Activated T-cell treated with anti-CD3 and anti-CD28 coated beads, Interleukin-2, amount 50 U/mL, for 4 hours (primary cell): ENCODE data around the gene NHSL2. TPM values are rescaled to one million over a fixed set of nuclear protein-coding genes. Genes with fewer than 3 reads are reported as not detected.

Experiments
- ATAC-seq, 2 donors: fragments of 200-7000 bp; cut with Tn5 transposase; one replicate each; pipeline ENCODE4 v1.10.0; 2021
- DNase-seq: peaks from one replicate; pipeline ENCODE4 v3.0.0-alpha.2; 2020
- H3K27me3 Mint-ChIP-seq: one replicate; pipeline ENCODE4 v1.8.0; 2021; ENCODE audit warnings: low read depth, mixed read lengths
- H3K36me3 Mint-ChIP-seq: one replicate; pipeline ENCODE4 v1.8.0; 2022; ENCODE audit warnings: mixed read lengths; ENCODE audit not compliant: insufficient read depth
- H3K4me1 Mint-ChIP-seq: one replicate; pipeline ENCODE4 v1.8.0; 2021; ENCODE audit warnings: low read depth, mixed read lengths
- H3K4me3 Mint-ChIP-seq: one replicate; pipeline ENCODE4 v1.8.0; 2021; ENCODE audit warnings: mild to moderate bottlenecking, moderate library complexity, mixed read lengths
- H3K9me3 Mint-ChIP-seq: one replicate; pipeline ENCODE4 v1.8.0; 2021; ENCODE audit warnings: mixed read lengths
- total RNA-seq, 3 donors: library from RNA; stranded (reverse); gene quantifications; one replicate each; pipeline ENCODE4 v1.2.1, GENCODE V29; 2021

NHSL2 gene
- total RNA-seq, 3 donors from 2014 or later = 0.30 to 0.65 (median 0.32) TPM

DNA sequence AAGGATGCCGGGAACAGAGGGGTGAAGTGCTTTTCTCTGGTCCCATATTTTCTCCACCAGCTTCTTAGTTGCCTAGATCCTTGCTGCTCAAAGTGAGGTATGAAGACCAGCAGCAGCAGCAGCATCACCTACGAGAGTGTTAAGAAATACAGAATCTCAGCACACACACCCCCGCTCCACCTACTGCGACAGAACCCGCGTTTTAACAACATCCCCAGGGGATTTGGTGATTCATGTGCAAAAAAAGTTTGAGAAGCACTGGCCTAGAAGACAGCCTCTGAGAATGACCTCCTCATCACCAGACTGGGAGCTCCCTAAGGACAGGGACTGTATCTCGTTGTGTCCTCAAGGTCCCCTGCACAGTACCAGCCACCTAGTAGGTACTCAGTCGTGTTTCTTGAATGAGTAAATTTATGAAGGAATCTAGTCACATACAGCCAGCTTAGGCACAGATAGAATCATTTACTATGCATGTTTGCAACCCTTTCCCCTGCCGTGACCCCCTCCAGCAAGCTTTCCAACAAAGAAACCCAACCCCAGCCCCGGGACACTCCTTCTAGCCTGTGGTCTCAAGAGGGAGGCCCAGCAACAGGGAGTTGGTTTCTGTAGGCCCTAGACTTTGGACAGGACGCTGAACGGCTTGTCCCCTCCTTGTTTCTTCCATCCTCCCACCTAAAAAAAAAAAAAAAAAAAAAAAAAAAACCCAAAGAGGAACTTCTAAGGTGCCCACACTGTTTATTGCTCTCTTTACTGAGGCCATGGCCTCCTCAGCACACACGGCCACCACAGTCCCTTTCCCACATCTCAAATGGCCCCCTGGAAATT, 199.6 kb downstream of the NHSL2 start:
- H3K4me1 Mint-ChIP-seq = peaks cover 27% of the 10 kb centered on the region
- DNase-seq (no peak), ATAC-seq (no peak)
- no peaks in the 10 kb centered on the region for H3K36me3 Mint-ChIP-seq
- no peaks in the 10 kb centered on the region for H3K9me3 Mint-ChIP-seq
- H3K4me3 Mint-ChIP-seq = no peak overlapping the region
- no peaks in the 10 kb centered on the region for H3K27me3 Mint-ChIP-seq

GRCh38 chrX:72110876-72111708, 200.4 kb downstream of the NHSL2 start:
- Mint-ChIP-seq H3K36me3 (no peaks in the 10 kb centered on the region), H3K4me1 (peaks cover 21% of the 10 kb centered on the region), H3K9me3 (no peaks in the 10 kb centered on the region), H3K27me3 (no peaks in the 10 kb centered on the region), H3K4me3 (no peak overlapping the region)
- DNase-seq (no peak), ATAC-seq (no peak)

GRCh38 chrX:72113461-72113860, 202.8 kb downstream of the NHSL2 start:
- Mint-ChIP-seq H3K27me3 (no peaks in the 10 kb centered on the region), H3K9me3 (no peaks in the 10 kb centered on the region), H3K4me3 (no peak overlapping the region), H3K36me3 (no peaks in the 10 kb centered on the region), H3K4me1 (peaks cover 10% of the 10 kb centered on the region)
- ATAC-seq (no peak), DNase-seq (no peak)

- H3K9me3 Mint-ChIP-seq = no peaks in the 10 kb centered on the region
- H3K4me3 Mint-ChIP-seq = no peak overlapping the region
- peaks cover 7% of the 10 kb centered on the region for H3K4me1 Mint-ChIP-seq
- ATAC-seq (no peak), DNase-seq (no peak)
- H3K36me3 Mint-ChIP-seq = no peaks in the 10 kb centered on the region
- H3K27me3 Mint-ChIP-seq = no peaks in the 10 kb centered on the region
These were observed 203.7 kb downstream of the NHSL2 start for GRCh38 chrX:72114306-72114705.

DNA sequence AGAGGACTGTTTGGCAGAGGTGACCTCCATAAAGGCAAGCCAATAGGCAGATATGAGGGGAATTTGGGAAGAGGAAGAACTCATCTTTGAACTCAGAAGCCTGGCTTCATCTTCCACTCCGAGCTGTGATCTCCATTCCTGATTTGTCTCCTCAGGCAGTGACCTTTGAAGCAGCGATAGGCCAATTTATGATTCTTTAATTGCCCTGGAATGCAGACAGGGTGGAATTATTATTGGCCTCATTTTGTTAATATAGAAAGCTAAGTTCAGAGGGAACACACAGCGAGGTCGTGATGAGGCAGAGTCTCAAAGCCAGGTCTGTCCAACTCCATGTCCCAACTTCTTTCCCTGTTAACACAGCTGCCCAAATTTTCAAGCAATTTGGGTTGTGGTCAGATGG, 204.2 kb downstream of the NHSL2 start:
- ATAC-seq = no peak
- no peaks in the 10 kb centered on the region for H3K9me3 Mint-ChIP-seq
- H3K4me3 Mint-ChIP-seq = no peak overlapping the region
- DNase-seq = no peak
- H3K27me3 Mint-ChIP-seq = no peaks in the 10 kb centered on the region
- peaks cover 8% of the 10 kb centered on the region for H3K4me1 Mint-ChIP-seq
- no peaks in the 10 kb centered on the region for H3K36me3 Mint-ChIP-seq

DNA sequence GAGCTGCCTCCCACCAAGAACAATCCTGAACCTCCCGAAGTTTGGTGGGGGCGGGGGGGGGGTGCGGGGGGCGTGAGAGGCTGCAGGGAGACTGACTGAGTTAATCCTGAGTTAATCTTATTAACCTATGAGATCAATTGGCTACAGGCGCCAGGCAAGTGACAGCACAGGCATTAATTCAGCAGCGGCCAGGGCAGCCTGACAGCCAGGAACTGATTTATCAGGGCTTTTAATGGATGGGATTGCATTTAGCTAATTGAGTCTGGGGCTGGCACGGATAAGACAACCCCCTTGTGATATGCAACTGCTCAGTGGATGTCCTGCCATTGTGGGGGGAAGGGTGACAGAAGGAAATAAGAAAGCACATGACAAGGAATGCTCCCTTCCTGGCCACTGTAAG, 204.7 kb downstream of the NHSL2 start:
- Mint-ChIP-seq H3K4me1 (peaks cover 12% of the 10 kb centered on the region), H3K9me3 (no peaks in the 10 kb centered on the region), H3K4me3 (no peak overlapping the region), H3K27me3 (no peaks in the 10 kb centered on the region), H3K36me3 (no peaks in the 10 kb centered on the region)
- no peak for ATAC-seq
- DNase-seq = no peak

- no peaks in the 10 kb centered on the region for H3K9me3 Mint-ChIP-seq
- no peak for ATAC-seq
- H3K36me3 Mint-ChIP-seq = no peaks in the 10 kb centered on the region
- no peak for DNase-seq
- no peak overlapping the region for H3K4me3 Mint-ChIP-seq
- H3K27me3 Mint-ChIP-seq = no peaks in the 10 kb centered on the region
- peaks cover 28% of the 10 kb centered on the region for H3K4me1 Mint-ChIP-seq
These were observed 207.1 kb downstream of the NHSL2 start for GRCh38 chrX:72117636-72118210.

- no peak for ATAC-seq
- no peak for DNase-seq
- H3K27me3 Mint-ChIP-seq = no peaks in the 10 kb centered on the region
- H3K4me1 Mint-ChIP-seq = peaks cover 50% of the 10 kb centered on the region
- H3K36me3 Mint-ChIP-seq = no peaks in the 10 kb centered on the region
- no peaks in the 10 kb centered on the region for H3K9me3 Mint-ChIP-seq
- H3K4me3 Mint-ChIP-seq = no peak overlapping the region
These were observed 210.2 kb downstream of the NHSL2 start for GRCh38 chrX:72120837-72121236.

- H3K4me3 Mint-ChIP-seq = peak overlapping the region; percentile 21
- no peaks in the 10 kb centered on the region for H3K36me3 Mint-ChIP-seq
- DNase-seq = peak; percentile 21
- ATAC-seq = peak; percentile 79 to 88
- no peaks in the 10 kb centered on the region for H3K9me3 Mint-ChIP-seq
- peaks cover 52% of the 10 kb centered on the region for H3K4me1 Mint-ChIP-seq
- no peaks in the 10 kb centered on the region for H3K27me3 Mint-ChIP-seq
These were observed 210.7 kb downstream of the NHSL2 start for GRCh38 chrX:72121383-72121782.

DNA sequence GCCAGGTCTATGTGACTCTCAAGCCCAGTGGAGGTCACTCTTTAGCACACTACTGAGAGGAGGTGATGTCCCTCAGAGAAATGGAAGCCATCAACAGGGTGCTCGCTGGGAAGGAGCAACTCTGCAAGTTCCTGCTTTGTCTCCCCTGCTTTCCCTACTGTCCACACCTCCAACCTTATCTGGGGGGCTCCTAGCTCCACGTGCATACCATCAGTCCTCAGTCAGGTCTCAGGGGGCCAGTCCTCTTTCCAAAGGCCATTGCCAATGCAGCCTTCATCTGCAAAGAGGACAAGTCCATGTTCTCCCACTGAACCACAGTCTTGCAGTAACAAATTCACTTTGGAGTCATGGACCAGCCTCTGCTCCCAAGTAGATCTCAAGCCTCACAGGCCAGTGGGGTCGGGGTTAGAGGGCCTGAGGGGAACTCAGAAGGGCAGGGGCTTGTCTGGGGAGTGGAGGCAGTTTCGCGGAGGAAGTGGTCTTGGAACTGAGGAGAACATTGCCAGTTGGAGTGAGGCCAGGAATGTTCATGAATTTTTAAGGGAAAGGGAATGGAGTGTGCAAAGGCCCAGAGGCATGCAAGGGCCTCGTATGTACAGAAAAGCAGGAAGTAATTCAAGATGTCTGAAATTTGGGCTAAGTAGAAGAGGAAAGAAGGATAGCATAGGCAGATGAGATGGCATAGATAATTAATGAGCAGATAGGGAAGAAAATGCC, 212.1 kb downstream of the NHSL2 start:
- no peak overlapping the region for H3K4me3 Mint-ChIP-seq
- peaks cover 52% of the 10 kb centered on the region for H3K4me1 Mint-ChIP-seq
- DNase-seq = no peak
- no peaks in the 10 kb centered on the region for H3K27me3 Mint-ChIP-seq
- no peaks in the 10 kb centered on the region for H3K9me3 Mint-ChIP-seq
- no peak for ATAC-seq
- no peaks in the 10 kb centered on the region for H3K36me3 Mint-ChIP-seq

- DNase-seq = no peak
- Mint-ChIP-seq H3K4me3 (no peak overlapping the region), H3K4me1 (peaks cover 52% of the 10 kb centered on the region)
These were observed 213.0 kb downstream of the NHSL2 start for GRCh38 chrX:72123471-72124185.

DNA sequence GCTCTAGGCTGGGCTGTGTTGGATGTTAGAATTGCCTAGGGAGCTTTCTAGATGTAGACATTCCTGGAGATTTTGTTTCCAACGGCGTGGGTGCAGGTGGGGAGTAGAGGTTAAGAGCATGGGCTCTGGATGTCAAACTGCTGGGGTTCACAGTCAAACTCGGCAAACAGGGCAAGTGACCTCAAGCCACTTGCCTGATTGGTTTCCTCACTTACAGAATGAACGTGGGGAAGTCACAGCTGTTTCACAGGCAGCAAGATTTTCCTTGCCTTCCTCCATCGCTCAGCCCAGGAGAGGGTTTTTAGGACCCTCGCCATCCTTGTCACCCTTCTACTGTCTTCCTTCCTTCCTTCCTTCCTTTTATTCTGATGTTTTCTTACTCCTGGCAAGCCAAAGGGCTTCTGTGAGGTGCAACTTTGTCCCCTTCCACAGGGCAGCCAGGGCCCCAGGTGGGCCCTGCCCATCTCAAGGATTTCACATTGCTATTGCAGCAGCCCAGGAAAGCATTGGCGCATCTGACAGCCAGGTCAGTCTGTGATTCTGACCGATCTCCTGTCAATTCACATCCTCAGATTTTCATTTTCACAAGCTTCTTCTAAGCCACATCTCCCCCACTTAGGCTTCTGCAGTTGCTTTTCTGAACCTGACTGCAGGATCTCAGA, 214.0 kb downstream of the NHSL2 start:
- ATAC-seq = no peak
- H3K4me3 Mint-ChIP-seq = no peak overlapping the region
- no peaks in the 10 kb centered on the region for H3K9me3 Mint-ChIP-seq
- no peaks in the 10 kb centered on the region for H3K36me3 Mint-ChIP-seq
- no peak for DNase-seq
- peaks cover 53% of the 10 kb centered on the region for H3K4me1 Mint-ChIP-seq
- peaks cover 5% of the 10 kb centered on the region for H3K27me3 Mint-ChIP-seq

More at GRCh38 chrX:72123471-72124185, 213.0 kb downstream of the NHSL2 start:
- Mint-ChIP-seq H3K9me3 (no peaks in the 10 kb centered on the region), H3K36me3 (no peaks in the 10 kb centered on the region), H3K27me3 (no peaks in the 10 kb centered on the region)
- ATAC-seq = no peak

DNA sequence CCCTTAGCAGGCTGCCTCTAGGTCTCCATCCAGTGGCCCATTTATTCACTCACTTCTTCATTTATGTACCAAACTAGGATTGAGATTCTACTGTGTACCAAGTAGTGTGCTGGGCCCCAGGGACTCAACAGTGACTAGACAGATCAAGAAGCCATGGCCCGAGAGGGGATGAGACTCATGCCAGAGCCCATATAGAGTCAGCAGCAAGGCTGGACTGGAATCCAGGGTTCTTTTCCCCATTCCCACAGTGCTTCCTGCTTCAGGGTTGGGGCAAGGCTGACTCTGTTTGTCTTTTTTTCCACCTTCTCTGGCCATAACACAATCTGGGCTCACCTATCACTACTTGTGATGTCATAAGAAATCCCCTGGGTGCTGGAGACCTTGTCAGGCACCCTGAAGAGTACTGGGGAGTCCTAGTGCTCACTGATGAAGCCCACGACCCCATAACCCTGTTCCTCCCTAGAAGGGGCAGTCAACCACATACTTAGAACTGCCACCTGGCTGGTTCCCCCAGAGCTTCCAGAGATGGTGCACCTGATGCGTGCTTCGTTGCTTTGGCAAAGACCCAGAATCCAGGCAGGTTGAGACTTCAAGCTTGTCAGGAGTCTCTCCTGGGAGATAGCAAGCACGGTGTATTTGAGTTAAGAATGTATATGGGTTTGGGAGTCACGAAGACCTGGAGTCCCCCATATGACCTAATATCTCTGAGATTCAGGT, 214.8 kb downstream of the NHSL2 start:
- DNase-seq = no peak
- Mint-ChIP-seq H3K36me3 (no peaks in the 10 kb centered on the region), H3K27me3 (peaks cover 8% of the 10 kb centered on the region), H3K4me1 (peaks cover 48% of the 10 kb centered on the region), H3K4me3 (no peak overlapping the region), H3K9me3 (no peaks in the 10 kb centered on the region)
- no peak for ATAC-seq
